Fibroblast of lung (primary cell): Measurements from ENCODE around the gene SAYSD1.
"Not testable (repeated sequence)": the region's sequence is repeated elsewhere in the genome, so short reads cannot be mapped to it uniquely, and the experiment has no call there.

ENCODE experiments used
- EZH2 ChIP-seq: IDR thresholded peaks from 2 replicates; pipeline ENCODE4 v1.5.1; 2012; ENCODE audit warnings: low read length, control low read depth, mild to moderate bottlenecking; ENCODE audit errors: missing control alignments
- TF ChIP-seq, protein P1 (sequence below), 2 donors: IDR thresholded peaks in 1 of 2; conservative IDR thresholded peaks in 1 of 2; 1 replicate in 1 of 2; 2 replicates in 1 of 2; pipeline ENCODE4 v1.5.1; 2011 to 2012; ENCODE audit warnings: low read length in 2 of 2, control low read depth in 1 of 2, inconsistent platforms in 1 of 2, low read depth in 1 of 2, mild to moderate bottlenecking in 1 of 2

DNA sequence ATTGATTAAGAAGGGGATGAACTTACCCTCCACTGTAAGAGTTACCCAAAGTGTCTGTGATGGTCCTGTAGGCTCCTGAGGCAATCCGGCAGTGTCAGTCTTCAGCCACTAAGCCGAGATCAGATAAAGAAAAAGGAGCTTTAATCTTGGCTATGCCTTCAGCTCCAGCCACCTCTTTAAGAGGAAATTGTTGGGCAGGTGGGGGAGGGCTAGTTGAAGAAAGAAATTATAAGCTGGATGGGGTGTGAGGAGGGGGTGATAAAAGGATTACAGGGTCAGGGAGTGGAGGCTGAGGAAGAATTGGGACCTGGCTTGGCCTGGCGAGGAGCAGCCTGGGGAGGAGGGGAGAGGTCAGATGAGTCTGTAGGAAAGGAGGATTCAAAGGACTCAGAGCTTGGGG, 19.8 kb upstream of the SAYSD1 start:
- not testable (repeated sequence) for TF ChIP-seq EZH2
- TF ChIP-seq, protein P1, sequence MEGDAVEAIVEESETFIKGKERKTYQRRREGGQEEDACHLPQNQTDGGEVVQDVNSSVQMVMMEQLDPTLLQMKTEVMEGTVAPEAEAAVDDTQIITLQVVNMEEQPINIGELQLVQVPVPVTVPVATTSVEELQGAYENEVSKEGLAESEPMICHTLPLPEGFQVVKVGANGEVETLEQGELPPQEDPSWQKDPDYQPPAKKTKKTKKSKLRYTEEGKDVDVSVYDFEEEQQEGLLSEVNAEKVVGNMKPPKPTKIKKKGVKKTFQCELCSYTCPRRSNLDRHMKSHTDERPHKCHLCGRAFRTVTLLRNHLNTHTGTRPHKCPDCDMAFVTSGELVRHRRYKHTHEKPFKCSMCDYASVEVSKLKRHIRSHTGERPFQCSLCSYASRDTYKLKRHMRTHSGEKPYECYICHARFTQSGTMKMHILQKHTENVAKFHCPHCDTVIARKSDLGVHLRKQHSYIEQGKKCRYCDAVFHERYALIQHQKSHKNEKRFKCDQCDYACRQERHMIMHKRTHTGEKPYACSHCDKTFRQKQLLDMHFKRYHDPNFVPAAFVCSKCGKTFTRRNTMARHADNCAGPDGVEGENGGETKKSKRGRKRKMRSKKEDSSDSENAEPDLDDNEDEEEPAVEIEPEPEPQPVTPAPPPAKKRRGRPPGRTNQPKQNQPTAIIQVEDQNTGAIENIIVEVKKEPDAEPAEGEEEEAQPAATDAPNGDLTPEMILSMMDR (conservative IDR thresholded peaks at IDR 0.05 in 1 of 2, IDR thresholded peaks at IDR 0.05 in 1 of 2; ENCODE audit: low read depth in 1 of 2, low read length in 2 of 2) = not testable (repeated sequence)
